GM18505 (cell line): Measurements from ENCODE around the gene CRYZ.

ENCODE experiments used
- ATAC-seq: cut with Tn5 transposase; IDR thresholded peaks from one replicate; pipeline ENCODE4 v1.9.1; 2021; ENCODE audit not compliant: unreplicated experiment
- POLR2A ChIP-seq: IDR thresholded peaks from 4 replicates; pipeline ENCODE4 v1.6.1; 2011; ENCODE audit warnings: borderline replicate concordance; ENCODE audit not compliant: insufficient read depth, insufficient read length; ENCODE audit errors: extremely low read depth

CRYZ gene

GRCh38 chr1:74703386-74704182 lies 29.3 kb downstream of the CRYZ start:
- no peak for ATAC-seq
- TF ChIP-seq POLR2A = no peak

GRCh38 chr1:74699331-74699730 lies 33.5 kb downstream of the CRYZ start:
- ATAC-seq = no peak
- TF ChIP-seq POLR2A = no peak

GRCh38 chr1:74697832-74698231 lies 35.0 kb downstream of the CRYZ start:
- ATAC-seq = no peak
- TF ChIP-seq POLR2A = no peak

GRCh38 chr1:74693473-74693872 lies 39.4 kb downstream of the CRYZ start:
- ATAC-seq = no peak
- TF ChIP-seq POLR2A = no peak

- no peak for TF ChIP-seq POLR2A
These were observed 41.9 kb downstream of the CRYZ start for GRCh38 chr1:74690909-74691308.

DNA sequence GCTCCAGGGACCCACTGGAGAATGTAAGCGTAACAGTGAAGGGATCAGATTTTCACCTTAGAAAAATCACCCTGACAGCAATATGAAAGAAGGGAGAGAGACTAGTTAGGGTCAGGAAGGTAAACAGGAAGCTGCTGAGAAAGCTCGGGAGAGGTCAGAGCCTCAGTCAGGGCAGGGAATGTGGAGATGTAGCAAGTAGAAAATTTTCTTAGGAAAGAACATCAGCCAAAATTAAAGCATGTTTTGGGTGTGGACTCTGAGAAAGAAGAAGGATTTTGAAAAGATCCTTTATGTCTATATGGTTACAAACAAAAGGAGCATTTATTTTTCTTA lies 42.5 kb downstream of the CRYZ start:
- no peak for TF ChIP-seq POLR2A
- ATAC-seq = no peak

More at GRCh38 chr1:74690909-74691308, 41.9 kb downstream of the CRYZ start:
- no peak for ATAC-seq

DNA sequence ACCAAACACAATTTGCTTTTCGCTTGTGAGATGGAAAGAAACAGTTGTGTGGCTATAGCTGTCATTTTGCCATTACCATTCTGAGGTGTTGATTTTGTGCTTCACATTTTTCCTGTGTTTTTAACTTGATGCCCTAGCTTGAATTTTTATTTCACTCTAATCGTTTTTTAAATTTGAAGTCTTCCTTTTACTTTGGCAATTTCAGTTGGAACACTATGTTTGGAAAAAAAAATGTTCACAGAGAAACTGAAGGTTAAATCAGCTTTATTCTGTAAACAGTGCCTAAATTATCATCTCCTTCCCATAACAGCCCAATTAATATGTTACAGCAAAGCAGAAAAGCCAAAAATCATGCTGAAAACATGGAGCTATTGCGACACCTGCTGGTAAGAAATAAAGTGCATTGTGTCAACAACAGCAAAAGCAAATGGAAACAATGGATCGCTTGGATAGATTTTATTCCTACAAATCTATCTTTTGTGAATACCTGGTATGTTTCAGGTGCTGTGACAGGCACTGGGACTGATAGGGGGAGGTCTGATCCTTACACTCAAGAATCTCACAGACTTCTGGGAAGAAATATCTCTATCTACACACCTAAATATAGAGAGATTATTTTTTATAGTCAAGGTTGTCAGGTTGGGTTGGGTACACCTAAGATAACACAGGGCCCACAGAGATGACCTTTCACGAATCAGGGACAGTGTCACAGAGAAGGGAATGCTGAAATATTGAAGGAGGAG lies 43.1 kb downstream of the CRYZ start:
- ATAC-seq = peak; percentile 69
- TF ChIP-seq POLR2A = no peak

DNA sequence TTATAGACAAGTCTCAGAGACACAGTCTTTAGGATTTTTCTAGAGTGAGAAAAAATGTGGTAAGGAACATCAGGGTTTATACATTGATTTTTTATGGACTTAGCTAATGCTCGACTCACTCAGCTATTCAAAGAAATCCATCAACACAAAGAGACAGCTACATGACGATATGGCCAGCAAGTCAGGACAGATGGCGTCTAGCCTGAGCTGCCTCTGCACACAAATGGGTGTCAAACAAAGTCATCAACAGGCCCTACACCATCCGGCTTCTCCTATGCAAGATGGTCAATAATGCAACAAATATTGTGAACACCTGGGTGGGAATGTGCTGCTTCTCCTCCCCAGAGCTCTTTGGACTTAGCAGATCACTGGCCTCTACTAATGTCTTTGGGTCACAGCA lies 45.9 kb downstream of the CRYZ start:
- no peak for ATAC-seq

GRCh38 chr1:74684301-74684700 lies 48.5 kb downstream of the CRYZ start:
- TF ChIP-seq POLR2A = no peak
- no peak for ATAC-seq

More for the DNA sequence above, 45.9 kb downstream of the CRYZ start:
- TF ChIP-seq POLR2A = no peak

GRCh38 chr1:74683656-74684055 lies 49.2 kb downstream of the CRYZ start:
- ATAC-seq = no peak
- TF ChIP-seq POLR2A = no peak

GRCh38 chr1:74681851-74682250 lies 51.0 kb downstream of the CRYZ start:
- TF ChIP-seq POLR2A = no peak
- no peak for ATAC-seq

DNA sequence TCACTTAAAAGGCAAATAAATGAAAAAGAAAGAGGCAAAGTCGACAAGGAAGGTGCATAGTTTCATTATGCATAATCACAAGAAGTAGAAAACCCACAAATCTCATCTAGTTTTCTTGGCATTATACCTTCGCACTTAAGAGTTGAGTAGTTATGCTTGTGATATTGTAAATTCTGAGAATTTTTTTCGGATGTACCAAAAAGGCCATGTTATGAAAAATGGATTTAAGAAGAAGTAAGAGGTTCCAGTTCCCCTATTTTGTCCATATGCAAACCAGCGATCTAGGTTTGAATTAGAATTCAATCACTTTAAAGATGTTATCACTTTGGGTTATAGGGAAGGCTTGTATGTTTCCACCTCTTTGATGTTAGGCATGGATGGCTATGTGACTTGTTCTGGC lies 51.4 kb downstream of the CRYZ start:
- ATAC-seq = peak; percentile 92
- TF ChIP-seq POLR2A = no peak

- peak; percentile 46 for ATAC-seq
- TF ChIP-seq POLR2A = no peak
These were observed 51.8 kb downstream of the CRYZ start for GRCh38 chr1:74681001-74681400.

GRCh38 chr1:74679811-74680210 lies 53.0 kb downstream of the CRYZ start:
- ATAC-seq = no peak
- no peak for TF ChIP-seq POLR2A
